NCI-H69 (cell line): Measurements from ENCODE around the gene CNIH2.
"Not testable (repeated sequence)": the region's sequence is repeated elsewhere in the genome, so short reads cannot be mapped to it uniquely, and the experiment has no call there.

Experiments used
- DNase-seq: peaks from one replicate; lab custom pipeline; 2025; lab: John Stamatoyannopoulos, UW

CNIH2 gene

DNA sequence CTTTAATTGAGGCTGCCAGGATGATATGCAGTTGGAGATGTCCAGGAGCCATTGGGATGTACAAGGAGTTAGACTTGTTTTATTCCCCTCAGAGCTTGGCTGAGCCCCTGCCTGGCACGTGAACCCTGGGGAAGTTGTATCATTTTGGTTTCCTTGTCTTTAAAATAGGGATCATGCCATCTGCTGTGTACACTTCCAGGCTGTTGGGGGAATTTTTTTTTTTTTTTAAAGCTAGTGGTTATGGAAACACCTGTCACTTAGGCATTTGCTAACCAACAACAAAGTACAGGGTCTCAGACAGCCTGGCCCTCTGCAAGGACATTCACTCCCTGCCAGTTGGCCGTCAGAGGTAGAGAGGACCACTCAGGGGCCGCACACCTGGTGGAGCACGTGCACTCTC is 18.0 kb upstream of the CNIH2 start:
- DNase-seq: no peak

DNA sequence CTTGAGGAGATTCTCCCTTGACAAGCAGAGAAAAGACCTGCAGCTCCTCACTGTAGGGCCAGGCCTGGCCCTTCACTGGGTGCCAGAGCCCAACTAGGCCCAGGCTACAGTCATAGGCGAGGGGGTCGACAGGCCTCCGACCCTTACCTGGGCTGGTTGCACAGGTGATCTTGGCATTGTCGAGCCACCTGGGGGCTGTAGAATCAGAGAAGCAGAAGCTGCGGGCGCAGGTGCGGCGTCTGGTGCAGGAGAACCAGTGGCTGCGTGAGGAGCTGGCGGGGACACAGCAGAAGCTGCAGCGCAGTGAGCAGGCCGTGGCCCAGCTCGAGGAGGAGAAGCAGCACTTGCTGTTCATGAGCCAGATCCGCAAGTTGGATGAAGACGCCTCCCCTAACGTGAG is 16.4 kb upstream of the CNIH2 start:
- DNase-seq: no peak

DNA sequence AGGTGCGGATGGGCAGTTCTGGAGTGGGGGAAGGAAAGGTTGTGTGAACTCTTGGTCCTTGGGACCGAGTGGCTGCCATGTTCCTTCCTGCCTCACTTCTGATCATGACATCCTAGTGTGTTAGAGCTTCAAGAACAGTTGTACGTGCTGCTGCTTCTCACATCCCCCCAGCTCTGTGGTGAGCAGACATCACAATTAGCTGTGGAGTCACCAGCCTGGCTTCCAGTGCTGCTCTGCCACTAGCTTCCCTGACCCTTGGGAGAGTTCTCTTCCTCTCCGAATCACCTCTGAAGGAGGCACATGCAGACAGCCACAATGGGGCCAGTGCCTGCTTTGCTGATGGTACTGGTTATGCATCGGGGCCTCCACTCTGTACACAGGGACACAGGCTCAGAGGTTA is 15.8 kb upstream of the CNIH2 start:
- no peak for DNase-seq

DNA sequence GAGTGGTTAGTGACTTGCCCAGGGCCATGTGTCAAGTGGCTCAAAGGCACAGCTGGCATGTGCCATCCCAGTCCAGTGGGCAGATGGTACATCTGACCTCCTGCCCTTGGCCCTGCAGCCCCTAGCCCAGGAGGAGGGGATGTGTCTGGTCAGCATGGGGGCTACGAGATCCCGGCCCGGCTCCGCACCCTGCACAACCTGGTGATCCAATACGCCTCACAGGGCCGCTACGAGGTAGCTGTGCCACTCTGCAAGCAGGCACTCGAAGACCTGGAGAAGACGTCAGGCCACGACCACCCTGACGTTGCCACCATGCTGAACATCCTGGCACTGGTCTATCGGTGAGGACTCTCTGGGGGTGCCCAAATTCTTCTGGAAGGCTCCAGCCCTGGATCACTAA is 15.3 kb upstream of the CNIH2 start:
- DNase-seq: no peak

DNA sequence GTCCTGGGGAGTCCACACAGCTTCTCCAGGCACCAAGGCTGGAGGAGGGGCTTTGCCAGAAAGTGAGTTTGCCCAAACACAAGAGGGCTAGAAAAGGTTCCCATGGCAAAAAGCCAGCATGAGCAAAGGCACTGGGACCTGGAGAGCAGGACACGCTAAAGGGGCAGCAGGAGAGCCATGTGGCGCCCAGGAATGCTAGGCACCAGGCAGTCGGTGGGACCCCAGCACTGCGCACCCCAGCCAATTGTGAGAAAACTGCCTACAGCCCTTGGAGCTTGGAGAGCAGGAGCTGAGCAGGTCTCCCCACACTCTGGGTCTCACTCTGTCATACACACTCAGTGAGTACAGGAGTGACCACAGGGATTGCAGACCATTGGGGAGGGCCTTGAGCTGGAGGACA is 14.7 kb upstream of the CNIH2 start:
- no peak for DNase-seq

DNA sequence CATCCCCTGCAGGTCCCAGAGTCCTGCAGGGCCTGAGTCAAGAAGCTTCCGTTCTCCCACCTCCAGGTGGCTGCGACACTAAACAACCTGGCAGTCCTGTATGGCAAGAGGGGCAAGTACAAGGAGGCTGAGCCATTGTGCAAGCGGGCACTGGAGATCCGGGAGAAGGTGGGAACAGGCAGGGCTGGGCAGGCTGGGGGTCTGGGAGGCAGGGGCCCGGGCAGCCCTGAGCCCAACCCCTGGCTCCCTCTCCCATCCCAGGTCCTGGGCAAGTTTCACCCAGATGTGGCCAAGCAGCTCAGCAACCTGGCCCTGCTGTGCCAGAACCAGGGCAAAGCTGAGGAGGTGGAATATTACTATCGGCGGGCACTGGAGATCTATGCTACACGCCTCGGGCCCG is 14.2 kb upstream of the CNIH2 start:
- DNase-seq: no peak

DNA sequence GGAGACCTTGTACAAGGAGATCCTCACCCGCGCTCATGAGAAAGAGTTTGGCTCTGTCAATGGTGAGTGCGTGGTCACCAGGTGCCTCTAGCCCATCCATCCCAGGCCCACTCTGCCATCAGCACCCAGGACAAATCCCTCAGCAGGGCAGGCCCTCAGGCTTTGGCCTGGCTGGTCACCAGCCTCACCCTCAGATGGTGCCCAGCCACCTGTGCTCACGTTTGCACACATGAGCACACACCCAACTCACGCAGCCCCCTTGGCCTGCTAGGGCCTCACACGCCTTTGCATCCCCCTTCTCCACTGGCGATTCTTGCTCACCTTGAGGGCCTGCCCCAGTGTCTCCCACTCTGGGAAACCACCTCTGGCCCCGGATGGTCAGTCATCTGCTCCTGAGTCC is 13.6 kb upstream of the CNIH2 start:
- no peak for DNase-seq

DNA sequence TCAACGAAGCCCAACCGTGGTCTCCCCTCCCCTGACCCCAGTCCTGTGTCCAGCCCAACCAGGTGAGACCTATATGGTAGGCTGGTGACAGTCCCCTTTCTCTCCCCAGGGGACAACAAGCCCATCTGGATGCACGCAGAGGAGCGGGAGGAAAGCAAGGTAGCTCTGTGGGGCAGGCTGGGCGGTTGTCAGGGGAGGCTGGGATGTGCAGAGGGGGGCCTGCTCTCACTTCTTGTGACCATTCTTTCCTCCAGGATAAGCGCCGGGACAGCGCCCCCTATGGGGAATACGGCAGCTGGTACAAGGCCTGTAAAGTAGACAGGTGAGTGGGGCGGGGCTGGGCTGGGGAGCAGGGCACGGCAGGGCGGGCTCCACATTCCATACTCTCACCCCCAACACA is 13.1 kb upstream of the CNIH2 start:
- peak; percentile 47 for DNase-seq

DNA sequence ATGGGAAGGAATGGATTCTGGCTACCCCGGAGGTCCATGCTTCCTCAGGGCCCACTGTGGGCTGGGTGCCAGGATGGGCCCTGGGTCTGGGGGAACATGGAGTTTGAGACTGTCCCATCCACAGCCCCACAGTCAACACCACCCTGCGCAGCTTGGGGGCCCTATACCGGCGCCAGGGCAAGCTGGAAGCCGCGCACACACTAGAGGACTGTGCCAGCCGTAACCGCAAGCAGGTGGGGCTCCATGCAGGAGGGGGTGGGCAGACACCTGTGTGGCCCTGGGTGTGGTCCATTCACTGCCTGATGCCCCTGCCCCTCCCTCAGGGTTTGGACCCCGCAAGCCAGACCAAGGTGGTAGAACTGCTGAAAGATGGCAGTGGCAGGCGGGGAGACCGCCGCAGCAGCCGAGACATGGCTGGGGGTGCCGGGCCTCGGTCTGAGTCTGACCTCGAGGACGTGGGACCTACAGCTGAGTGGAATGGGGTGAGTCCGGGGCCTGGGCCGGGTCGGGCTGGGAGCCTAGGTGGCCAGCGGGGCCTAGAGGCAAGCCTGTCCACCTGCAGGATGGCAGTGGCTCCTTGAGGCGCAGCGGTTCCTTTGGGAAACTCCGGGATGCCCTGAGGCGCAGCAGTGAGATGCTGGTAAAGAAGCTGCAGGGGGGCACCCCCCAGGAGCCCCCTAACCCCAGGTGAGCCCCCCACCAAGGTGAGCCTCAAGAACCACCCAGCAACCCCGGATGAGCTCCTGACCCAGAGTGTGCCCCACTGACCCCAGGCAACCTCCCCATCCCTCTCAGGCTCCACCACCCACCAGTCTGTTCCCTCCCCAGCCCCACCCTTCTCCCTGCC is 12.2 kb upstream of the CNIH2 start:
- no peak for DNase-seq

DNA sequence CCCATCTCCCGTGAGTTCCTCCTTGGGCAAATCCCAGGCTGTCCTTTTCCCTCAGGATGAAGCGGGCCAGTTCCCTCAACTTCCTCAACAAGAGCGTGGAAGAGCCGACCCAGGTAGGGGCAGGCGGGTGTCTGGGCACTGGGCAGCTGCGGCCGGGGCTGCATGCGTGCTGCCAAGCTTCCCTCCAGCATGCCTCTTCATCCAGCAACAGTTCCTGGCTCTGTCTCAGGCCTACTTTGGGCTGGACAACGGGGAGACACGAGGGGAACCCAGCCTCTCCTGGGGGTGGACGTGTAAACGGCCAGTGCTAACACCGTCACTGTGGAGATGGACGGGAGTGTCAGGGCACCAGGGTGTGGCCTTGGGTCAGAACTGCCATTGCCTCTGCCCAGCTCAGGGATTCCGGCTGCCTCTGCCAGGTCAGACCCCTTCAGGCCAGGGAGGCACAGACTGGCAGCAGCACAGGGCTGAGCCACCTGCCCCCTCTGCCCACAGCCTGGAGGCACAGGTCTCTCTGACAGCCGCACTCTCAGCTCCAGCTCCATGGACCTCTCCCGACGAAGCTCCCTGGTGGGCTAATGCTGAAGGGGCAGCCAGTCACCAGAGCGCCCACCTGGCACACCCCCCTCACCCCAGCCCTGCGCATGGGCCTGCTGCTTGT is 11.5 kb upstream of the CNIH2 start:
- DNase-seq: no peak

DNA sequence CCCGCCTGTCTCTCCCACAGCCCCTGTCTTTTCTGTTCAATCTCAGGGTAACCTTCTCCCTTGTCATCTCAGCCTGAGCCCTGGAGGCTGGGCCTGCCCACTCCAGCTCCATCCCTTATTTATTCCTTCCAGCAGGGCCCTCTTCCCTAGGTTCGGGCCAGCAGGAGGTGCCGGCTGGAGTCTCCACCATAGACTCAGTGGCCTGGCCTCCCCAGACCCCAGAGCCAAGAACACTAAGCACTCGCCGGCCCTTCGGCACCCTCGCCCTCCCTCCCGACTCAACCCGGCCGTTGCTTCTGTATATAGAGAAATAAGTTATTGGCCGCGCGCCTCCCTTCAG is 11.0 kb upstream of the CNIH2 start:
- DNase-seq: no peak

DNA sequence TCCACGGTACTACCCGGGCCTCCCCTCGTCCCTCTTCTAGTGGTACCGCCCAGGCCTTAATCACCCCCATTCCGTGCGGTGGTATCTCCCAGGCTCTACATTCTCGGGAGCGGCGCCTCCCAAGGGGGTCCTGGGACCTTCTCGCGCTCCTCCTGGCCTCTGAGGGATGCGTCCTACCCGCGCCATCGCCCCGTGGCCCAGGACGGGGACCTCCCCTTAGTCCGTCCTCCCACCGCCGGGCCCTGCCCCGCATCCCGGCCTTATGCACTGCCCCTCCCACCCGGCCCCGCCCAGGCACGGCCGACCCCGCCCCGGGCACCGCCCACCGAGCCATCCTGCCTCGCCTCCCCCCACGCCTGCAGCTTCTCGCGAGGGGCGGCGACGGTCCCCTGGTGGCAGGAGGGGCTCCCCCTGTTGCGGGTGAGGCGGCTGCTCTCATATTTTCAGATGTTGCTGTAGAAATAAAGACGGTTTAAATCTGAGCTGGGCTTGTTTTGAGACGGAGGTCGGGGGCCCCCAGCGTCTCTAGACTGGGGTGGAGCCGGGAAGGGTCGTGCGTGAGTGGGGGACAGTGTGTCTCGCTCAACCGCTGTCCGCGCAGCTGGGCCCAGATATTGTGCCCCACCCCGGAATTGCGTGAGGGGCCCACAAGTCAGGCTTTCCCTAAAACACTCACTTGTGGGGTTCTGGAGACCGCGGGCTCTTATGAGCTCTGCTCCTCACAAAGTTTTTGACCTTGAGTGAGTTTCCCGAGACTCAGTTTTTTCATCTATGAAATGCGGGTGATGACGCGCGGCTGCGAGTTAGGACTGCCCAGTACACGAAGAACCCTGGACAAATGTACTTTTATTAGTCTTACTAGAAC is 10.4 kb upstream of the CNIH2 start:
- peak; percentile 95 for DNase-seq

DNA sequence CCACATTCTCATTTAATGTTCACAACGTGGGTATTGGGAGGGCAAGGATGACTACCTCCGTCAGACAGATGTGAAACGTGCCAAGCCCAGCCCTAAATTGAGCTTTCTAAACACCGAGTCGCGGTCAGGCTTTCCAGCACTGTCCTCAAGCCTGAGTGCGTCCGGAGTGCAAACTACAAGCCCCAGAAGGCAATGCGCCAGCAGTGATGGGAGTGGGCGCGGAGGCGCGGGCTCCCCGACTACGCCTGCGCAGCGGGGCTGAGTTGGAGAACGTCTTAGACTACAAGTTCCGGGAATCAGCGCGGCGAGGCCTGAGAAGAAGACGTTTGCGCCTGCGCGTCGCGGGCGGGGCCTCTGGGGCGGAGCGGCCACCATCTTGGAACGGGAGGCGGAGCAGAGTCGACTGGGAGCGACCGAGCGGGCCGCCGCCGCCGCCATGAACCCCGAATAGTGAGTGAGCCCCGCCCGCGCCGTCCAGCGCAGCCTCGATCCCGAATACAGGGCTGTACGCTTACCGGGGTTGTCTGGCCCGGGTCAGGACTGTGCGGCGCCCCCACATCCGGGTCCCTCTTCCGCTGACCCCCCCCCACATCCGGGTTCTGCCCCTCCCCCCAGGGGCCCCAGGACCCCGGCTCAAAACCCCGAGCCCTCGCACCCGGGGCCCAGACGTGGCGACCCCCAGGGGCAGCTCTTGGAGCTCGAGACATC is 9.6 kb upstream of the CNIH2 start, which contains the start of gene RAB1B:
RAB1B (plus strand) TSS at position 396 of the 708 bp plus-strand sequence; CDS start at position 437, 41 bp downstream.
- DNase-seq: peak; percentile 100

DNA sequence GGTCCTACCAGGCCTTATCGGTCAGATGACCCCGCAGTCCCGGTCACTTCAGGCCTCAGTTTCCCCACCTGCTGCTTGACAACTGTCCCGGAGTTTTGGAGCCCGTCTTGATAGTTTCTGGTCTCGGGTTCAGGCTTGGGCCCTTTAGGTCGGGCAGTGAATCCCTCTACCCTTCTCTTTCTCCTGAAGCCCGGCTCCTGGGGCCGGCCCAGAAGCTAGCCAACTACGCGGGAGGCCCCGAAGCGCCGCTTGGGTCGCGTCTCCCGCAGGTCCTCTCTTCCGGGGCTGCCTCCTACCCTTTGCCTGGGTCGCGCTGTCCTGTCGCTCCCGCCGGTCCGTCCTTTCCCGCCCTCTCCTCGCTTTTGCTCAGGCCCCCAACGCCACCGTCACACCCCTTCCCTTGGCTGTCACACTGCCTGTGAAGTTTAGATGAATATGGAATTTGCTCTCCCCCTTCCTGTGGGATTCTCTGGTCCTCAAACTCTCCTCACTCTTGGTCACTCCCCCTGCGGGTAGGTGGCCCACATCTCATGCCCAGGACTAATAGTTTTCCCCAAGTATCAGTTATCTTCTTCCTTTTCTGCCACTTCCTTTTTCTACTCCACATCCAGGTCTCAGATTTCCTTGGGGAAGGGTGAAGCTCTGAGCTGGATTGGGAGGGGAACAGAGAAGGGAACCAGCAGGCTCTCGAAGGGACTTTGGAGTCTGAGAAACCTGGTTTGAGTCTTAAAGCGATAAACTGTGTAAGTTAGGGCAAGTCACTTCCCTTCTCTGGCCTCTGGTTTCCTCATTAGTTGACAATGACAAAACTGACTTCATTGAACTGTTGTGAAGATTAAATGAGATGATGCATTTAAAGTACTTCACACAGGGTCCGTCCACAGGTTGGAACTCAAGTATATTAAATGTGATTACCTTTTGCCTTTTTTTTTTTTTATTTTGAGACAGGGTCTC is 8.7 kb upstream of the CNIH2 start:
- DNase-seq: peak; percentile 67

DNA sequence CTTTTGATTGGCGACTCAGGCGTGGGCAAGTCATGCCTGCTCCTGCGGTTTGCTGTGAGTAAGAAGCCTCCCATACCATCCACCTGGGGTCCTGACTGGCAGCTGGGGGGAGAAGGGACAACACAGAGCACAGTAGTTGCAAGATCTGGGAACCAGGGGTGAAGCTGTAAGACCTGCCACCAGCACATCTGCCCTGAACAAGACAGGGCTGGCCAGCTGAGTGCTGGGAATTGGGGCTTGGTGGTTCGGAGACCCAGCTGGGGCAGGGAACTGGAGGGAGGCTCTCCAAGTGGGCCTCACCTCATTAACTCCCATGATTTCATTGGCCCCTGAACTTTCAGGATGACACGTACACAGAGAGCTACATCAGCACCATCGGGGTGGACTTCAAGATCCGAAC is 6.2 kb upstream of the CNIH2 start:
- no peak for DNase-seq

DNA sequence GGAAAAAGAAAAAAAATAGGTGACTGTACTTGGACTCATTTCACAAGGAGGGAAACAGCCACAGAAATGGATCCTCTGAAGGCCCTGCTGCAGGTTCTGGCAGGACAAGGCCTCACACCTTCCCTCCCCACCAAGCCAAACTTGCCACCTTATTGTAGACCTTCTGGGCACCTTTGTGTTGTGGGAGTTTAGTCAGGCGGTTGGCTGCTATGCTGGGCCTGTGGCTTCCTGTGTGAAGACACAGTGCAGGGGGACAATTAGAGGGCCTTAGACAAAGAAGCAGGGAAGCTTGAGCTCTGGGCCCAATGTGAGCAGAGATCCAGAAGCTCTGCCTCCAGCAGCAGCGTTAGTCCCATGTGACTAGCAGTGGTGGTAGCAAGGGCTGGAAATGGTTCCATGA is 5.4 kb upstream of the CNIH2 start:
- DNase-seq: no peak

DNA sequence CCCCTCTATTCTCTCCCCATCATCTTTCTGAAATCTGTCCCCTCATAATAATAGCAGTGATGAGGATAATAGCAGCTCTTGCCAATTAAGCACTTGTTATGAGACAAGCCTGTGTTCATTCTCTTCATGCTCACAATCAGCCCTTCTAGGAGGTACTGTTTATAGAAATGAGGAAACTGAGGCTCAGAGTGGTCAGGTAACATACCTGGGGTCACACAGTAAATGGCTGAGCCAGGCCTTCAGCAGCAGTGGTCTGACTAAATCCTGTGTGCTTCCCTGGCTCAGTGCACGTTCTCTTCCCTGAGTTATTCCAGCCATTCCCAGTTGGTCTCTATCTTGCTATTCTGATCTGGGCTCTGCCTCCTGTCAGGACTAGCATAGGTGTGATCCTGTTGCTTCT is 3.8 kb upstream of the CNIH2 start:
- no peak for DNase-seq

DNA sequence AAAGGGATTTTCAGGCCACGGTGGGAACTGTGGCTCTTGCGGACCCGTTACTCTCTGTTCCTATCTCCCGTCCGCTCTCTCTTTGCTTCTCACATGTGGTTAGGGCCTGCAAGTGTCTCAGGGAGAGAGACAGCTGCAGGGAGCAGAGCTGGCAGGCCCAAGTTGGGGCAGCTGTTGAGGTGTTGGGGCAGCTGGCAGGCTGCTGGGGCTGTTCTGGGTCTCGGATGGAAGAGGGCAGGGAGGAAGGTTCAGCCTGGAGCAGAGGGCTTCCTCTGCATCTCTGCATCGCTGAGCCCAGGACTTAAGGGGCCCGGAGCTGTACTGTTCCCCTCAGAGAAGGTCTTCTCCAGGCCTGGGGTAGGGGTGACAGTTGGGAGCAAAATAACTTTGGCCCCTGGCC is 2.6 kb upstream of the CNIH2 start:
- DNase-seq: no peak

DNA sequence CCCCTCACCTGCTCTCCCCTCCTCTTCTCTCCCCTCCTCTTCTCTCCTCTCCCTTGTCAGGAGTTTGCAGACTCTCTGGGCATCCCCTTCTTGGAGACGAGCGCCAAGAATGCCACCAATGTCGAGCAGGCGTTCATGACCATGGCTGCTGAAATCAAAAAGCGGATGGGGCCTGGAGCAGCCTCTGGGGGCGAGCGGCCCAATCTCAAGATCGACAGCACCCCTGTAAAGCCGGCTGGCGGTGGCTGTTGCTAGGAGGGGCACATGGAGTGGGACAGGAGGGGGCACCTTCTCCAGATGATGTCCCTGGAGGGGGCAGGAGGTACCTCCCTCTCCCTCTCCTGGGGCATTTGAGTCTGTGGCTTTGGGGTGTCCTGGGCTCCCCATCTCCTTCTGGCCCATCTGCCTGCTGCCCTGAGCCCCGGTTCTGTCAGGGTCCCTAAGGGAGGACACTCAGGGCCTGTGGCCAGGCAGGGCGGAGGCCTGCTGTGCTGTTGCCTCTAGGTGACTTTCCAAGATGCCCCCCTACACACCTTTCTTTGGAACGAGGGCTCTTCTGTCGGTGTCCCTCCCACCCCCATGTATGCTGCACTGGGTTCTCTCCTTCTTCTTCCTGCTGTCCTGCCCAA is 1.9 kb upstream of the CNIH2 start:
- DNase-seq: no peak

DNA sequence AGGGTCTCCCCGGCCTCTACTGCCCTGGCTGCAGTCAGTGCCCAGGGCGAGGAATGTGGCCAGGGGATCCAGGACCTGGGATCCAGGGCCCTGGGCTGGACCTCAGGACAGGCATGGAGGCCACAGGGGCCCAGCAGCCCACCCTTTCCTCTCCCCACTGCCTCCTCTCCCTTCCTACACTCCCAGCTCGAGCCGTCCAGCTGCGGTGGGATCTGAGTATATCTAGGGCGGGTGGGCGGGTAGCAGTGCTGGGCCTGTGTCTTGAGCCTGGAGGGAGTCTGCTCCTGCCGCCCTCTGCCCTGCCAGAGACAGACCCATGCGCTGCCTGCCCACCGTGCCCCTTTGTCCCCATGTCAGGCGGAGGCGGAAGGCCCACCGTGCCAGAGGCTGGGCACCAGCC is 1.4 kb upstream of the CNIH2 start:
- DNase-seq: not testable (repeated sequence)
